SK-N-MC (cell line): ENCODE measurements around the gene ISG20L2.
A peak's percentile ranks its signal among the peaks of the same experiment; 100 is the strongest.

Experiments used
- DNase-seq: peaks from one replicate; pipeline ENCODE4 v3.0.0-alpha.2; 2011; ENCODE audit warnings: low read depth, low spot score
- H3K27ac ChIP-seq: fragments of 200-600 bp; sonication (generic); 2 replicates; pipeline ENCODE4 v1.5.1; 2016; ENCODE audit warnings: mixed run types
- H3K36me3 ChIP-seq: fragments of 200-600 bp; sonication (generic); 2 replicates; pipeline ENCODE4 v1.6.1; 2017; ENCODE audit warnings: antibody characterized with exemption, low read length, mixed read lengths; ENCODE audit not compliant: insufficient read depth
- H3K4me3 ChIP-seq: fragments of 200-600 bp; sonication (generic); 2 replicates; pipeline ENCODE4 v1.5.1; 2016
- H3K9ac ChIP-seq: fragments of 200-600 bp; sonication (generic); 2 replicates; pipeline ENCODE4 v1.8.0; 2017; ENCODE audit warnings: mixed run types, mixed read lengths; ENCODE audit not compliant: insufficient read length
- H3K9me3 ChIP-seq: fragments of 200-600 bp; sonication (generic); 2 replicates; pipeline ENCODE4 v1.6.1; 2017; ENCODE audit warnings: low read depth, mild to moderate bottlenecking, antibody characterized with exemption, low read length, moderate library complexity, mixed read lengths
- EZH2 ChIP-seq: fragments of 200-600 bp; sonication (generic); IDR thresholded peaks from one replicate; pipeline ENCODE4 v1.6.1; 2017; ENCODE audit warnings: antibody characterized with exemption
- FOXP2 ChIP-seq: optimal IDR thresholded peaks from 2 replicates; pipeline ENCODE3; 2011; ENCODE audit warnings: mild to moderate bottlenecking, moderate library complexity; ENCODE audit not compliant: insufficient read depth; ENCODE audit errors: extremely low read length, control extremely low read depth
- POLR2AphosphoS5 ChIP-seq: IDR thresholded peaks from 2 replicates; pipeline ENCODE4 v1.6.1; 2012; ENCODE audit warnings: mild to moderate bottlenecking, low read depth, low read length, borderline replicate concordance

ISG20L2 gene

GRCh38 chr1:156677616-156678596 lies 50.7 kb downstream of the ISG20L2 start:
- TF ChIP-seq POLR2AphosphoS5 (no peak), FOXP2 (no peak), EZH2 (no peak)
- H3K27ac ChIP-seq, result no peak overlapping the region

GRCh38 chr1:156676820-156677615 lies 51.5 kb downstream of the ISG20L2 start, which contains the start of gene NES:
Gene NES (minus strand): TSS chr1:156677407. CDS start chr1:156677264, 143 bp downstream.
- no peaks in the 10 kb centered on the region for H3K9me3 ChIP-seq
- H3K27ac ChIP-seq, result no peak within 1 kb of the TSS
- TF ChIP-seq FOXP2, result no peak
- no peak for TF ChIP-seq POLR2AphosphoS5
- TF ChIP-seq EZH2, result no peak
- H3K4me3 ChIP-seq, result no peak within 1 kb of the TSS
- H3K36me3 ChIP-seq, result no peaks in the 10 kb centered on the region
- no peak within 1 kb of the TSS for H3K9ac ChIP-seq
- DNase-seq, result no peak

More at GRCh38 chr1:156677616-156678596, 50.7 kb downstream of the ISG20L2 start:
- Histone ChIP-seq H3K36me3 (no peaks in the 10 kb centered on the region), H3K4me3 (no peak overlapping the region), H3K9me3 (no peaks in the 10 kb centered on the region), H3K9ac (no peak overlapping the region)
- DNase-seq, result peak; percentile 26

- H3K9ac ChIP-seq, result no peak overlapping the region
Measured at GRCh38 chr1:156676114-156676819, 52.3 kb downstream of the ISG20L2 start.

GRCh38 chr1:156675210-156676113 lies 53.1 kb downstream of the ISG20L2 start:
- Histone ChIP-seq H3K27ac (no peak overlapping the region), H3K9ac (no peak overlapping the region), H3K4me3 (no peak overlapping the region), H3K36me3 (no peaks in the 10 kb centered on the region), H3K9me3 (no peaks in the 10 kb centered on the region)
- TF ChIP-seq POLR2AphosphoS5 (no peak), FOXP2 (no peak), EZH2 (no peak)
- DNase-seq, result no peak

More at GRCh38 chr1:156676114-156676819, 52.3 kb downstream of the ISG20L2 start:
- no peak for DNase-seq
- H3K27ac ChIP-seq, result no peak overlapping the region
- no peaks in the 10 kb centered on the region for H3K9me3 ChIP-seq
- TF ChIP-seq FOXP2, result no peak
- TF ChIP-seq EZH2, result no peak
- TF ChIP-seq POLR2AphosphoS5, result no peak
- H3K36me3 ChIP-seq, result no peaks in the 10 kb centered on the region
- no peak overlapping the region for H3K4me3 ChIP-seq

GRCh38 chr1:156673387-156674121 lies 55.0 kb downstream of the ISG20L2 start:
- Histone ChIP-seq H3K4me3 (no peak overlapping the region), H3K9ac (no peak overlapping the region), H3K36me3 (no peaks in the 10 kb centered on the region), H3K9me3 (no peaks in the 10 kb centered on the region), H3K27ac (no peak overlapping the region)
- DNase-seq, result no peak
- TF ChIP-seq EZH2 (no peak), FOXP2 (no peak), POLR2AphosphoS5 (no peak)
